Activated T-cell treated with anti-CD3 and anti-CD28 coated beads, Interleukin-2, amount 50 U/mL, for 72 hours (primary cell): ENCODE measurements around the gene CARD18. TPM values are rescaled to one million over a fixed set of nuclear protein-coding genes. Genes with fewer than 3 reads are reported as not detected.

Source experiments
- ATAC-seq, 2 donors: fragments of 150-1000 bp; cut with Tn5 transposase; replicated peaks in 1 of 2; 2 replicates each; pipeline ENCODE4 v1.10.0; 2021; ENCODE audit warnings: moderate library complexity in 2 of 2, mild to moderate bottlenecking in 1 of 2
- DNase-seq, 2 donors: peaks; one replicate each; pipeline ENCODE4 v3.0.0; 2021 to 2022; ENCODE audit warnings: mixed read lengths in 1 of 2
- H3K27ac Mint-ChIP-seq: one replicate; pipeline ENCODE4 v1.8.0; 2022; ENCODE audit warnings: mild to moderate bottlenecking, moderate library complexity, mixed read lengths
- H3K27me3 Mint-ChIP-seq: one replicate; pipeline ENCODE4 v1.8.0; 2022; ENCODE audit warnings: low read depth, mixed read lengths
- H3K36me3 Mint-ChIP-seq, 2 donors: one replicate each; pipeline ENCODE4 v1.8.0; 2022; ENCODE audit warnings: mixed read lengths in 2 of 2, mild to moderate bottlenecking in 1 of 2; ENCODE audit not compliant: insufficient read depth in 2 of 2
- H3K4me1 Mint-ChIP-seq: one replicate; pipeline ENCODE4 v1.8.0; 2022; ENCODE audit warnings: low read depth, mixed read lengths
- H3K4me3 Mint-ChIP-seq, 2 donors: one replicate each; pipeline ENCODE4 v1.8.0; 2022; ENCODE audit warnings: mild to moderate bottlenecking in 2 of 2, mixed read lengths in 2 of 2, moderate library complexity in 2 of 2
- H3K9me3 Mint-ChIP-seq, 2 donors: one replicate each; pipeline ENCODE4 v1.8.0; 2022; ENCODE audit warnings: mixed read lengths in 2 of 2
- total RNA-seq, 2 donors: library from RNA; stranded (reverse); gene quantifications; one replicate each; pipeline ENCODE4 v1.2.3, GENCODE V29; 2022

Gene CARD18
- not detected for total RNA-seq

- no peaks in the 10 kb centered on the region for H3K27me3 Mint-ChIP-seq
- peaks cover 2 to 5% of the 10 kb centered on the region in 2 donors for H3K9me3 Mint-ChIP-seq
- no peaks in the 10 kb centered on the region for H3K4me1 Mint-ChIP-seq
- H3K36me3 Mint-ChIP-seq: peaks cover 1 to 2% of the 10 kb centered on the region in 2 donors
- no peak within 1 kb of the TSS for H3K4me3 Mint-ChIP-seq
- ATAC-seq (no peak), DNase-seq (no peak)
- no peak within 1 kb of the TSS for H3K27ac Mint-ChIP-seq
These were observed at the start of gene CARD18 for GRCh38 chr11:105139669-105140068. Gene CARD18 (minus strand): TSS chr11:105139769. CDS start chr11:105139726, 43 bp downstream.

GRCh38 chr11:105183987-105184386 lies 44.4 kb upstream of the CARD18 start:
- no peak for DNase-seq
- Mint-ChIP-seq H3K4me1 (no peaks in the 10 kb centered on the region), H3K9me3 (no peaks in the 10 kb centered on the region), H3K27me3 (peaks cover 13% of the 10 kb centered on the region), H3K4me3 (no peak overlapping the region), H3K27ac (no peak overlapping the region), H3K36me3 (no peaks in the 10 kb centered on the region)
- ATAC-seq: no peak

- no peaks in the 10 kb centered on the region for H3K4me1 Mint-ChIP-seq
- DNase-seq (no peak), ATAC-seq (no peak)
- no peak overlapping the region for H3K27ac Mint-ChIP-seq
- H3K27me3 Mint-ChIP-seq: peaks cover 13% of the 10 kb centered on the region
- H3K4me3 Mint-ChIP-seq: no peak overlapping the region
- H3K36me3 Mint-ChIP-seq: no peaks in the 10 kb centered on the region
- no peaks in the 10 kb centered on the region for H3K9me3 Mint-ChIP-seq
These were observed 43.9 kb upstream of the CARD18 start for GRCh38 chr11:105183426-105183825.

GRCh38 chr11:105181521-105181920 lies 42.0 kb upstream of the CARD18 start:
- no peaks in the 10 kb centered on the region for H3K4me1 Mint-ChIP-seq
- ATAC-seq (no peak), DNase-seq (no peak)
- no peaks in the 10 kb centered on the region for H3K36me3 Mint-ChIP-seq
- no peak overlapping the region for H3K4me3 Mint-ChIP-seq
- H3K27ac Mint-ChIP-seq: no peak overlapping the region
- H3K9me3 Mint-ChIP-seq: no peaks in the 10 kb centered on the region
- peaks cover 7% of the 10 kb centered on the region for H3K27me3 Mint-ChIP-seq

GRCh38 chr11:105181100-105181499 lies 41.5 kb upstream of the CARD18 start:
- Mint-ChIP-seq H3K36me3 (no peaks in the 10 kb centered on the region), H3K4me1 (no peaks in the 10 kb centered on the region), H3K9me3 (no peaks in the 10 kb centered on the region), H3K27ac (no peak overlapping the region), H3K4me3 (no peak overlapping the region), H3K27me3 (peaks cover 7% of the 10 kb centered on the region)
- ATAC-seq: no peak
- DNase-seq: no peak

- H3K4me3 Mint-ChIP-seq: no peak overlapping the region
- H3K9me3 Mint-ChIP-seq: no peaks in the 10 kb centered on the region
- no peaks in the 10 kb centered on the region for H3K36me3 Mint-ChIP-seq
- ATAC-seq (no peak), DNase-seq (no peak)
- H3K27ac Mint-ChIP-seq: no peak overlapping the region
- H3K4me1 Mint-ChIP-seq: no peaks in the 10 kb centered on the region
- peaks cover 7% of the 10 kb centered on the region for H3K27me3 Mint-ChIP-seq
These were observed 40.1 kb upstream of the CARD18 start for GRCh38 chr11:105179542-105180278.

GRCh38 chr11:105177658-105178057 lies 38.1 kb upstream of the CARD18 start:
- Mint-ChIP-seq H3K36me3 (peaks cover 0 to 2% of the 10 kb centered on the region in 2 donors), H3K9me3 (no peaks in the 10 kb centered on the region), H3K27me3 (peaks cover 7% of the 10 kb centered on the region), H3K4me1 (no peaks in the 10 kb centered on the region), H3K4me3 (no peak overlapping the region), H3K27ac (no peak overlapping the region)
- DNase-seq (no peak), ATAC-seq (no peak)

GRCh38 chr11:105168457-105168856 lies 28.9 kb upstream of the CARD18 start:
- DNase-seq (no peak), ATAC-seq (no peak)
- no peaks in the 10 kb centered on the region for H3K4me1 Mint-ChIP-seq
- H3K4me3 Mint-ChIP-seq: no peak overlapping the region
- no peaks in the 10 kb centered on the region for H3K27me3 Mint-ChIP-seq
- H3K36me3 Mint-ChIP-seq: peaks cover 2 to 7% of the 10 kb centered on the region in 2 donors
- H3K9me3 Mint-ChIP-seq: peaks cover 4 to 5% of the 10 kb centered on the region in 2 donors
- no peak overlapping the region for H3K27ac Mint-ChIP-seq

- Mint-ChIP-seq H3K36me3 (peaks cover 2 to 5% of the 10 kb centered on the region in 2 donors), H3K4me3 (no peak overlapping the region), H3K27me3 (no peaks in the 10 kb centered on the region), H3K9me3 (peaks cover 4 to 5% of the 10 kb centered on the region in 2 donors), H3K4me1 (no peaks in the 10 kb centered on the region), H3K27ac (no peak overlapping the region)
- DNase-seq (no peak), ATAC-seq (no peak)
These were observed 27.7 kb upstream of the CARD18 start for GRCh38 chr11:105167244-105167643.

GRCh38 chr11:105164208-105164607 lies 24.6 kb upstream of the CARD18 start:
- no peaks in the 10 kb centered on the region for H3K4me1 Mint-ChIP-seq
- no peaks in the 10 kb centered on the region for H3K27me3 Mint-ChIP-seq
- DNase-seq (no peak), ATAC-seq (peak in 1 of 2 donors; percentile 30)
- no peaks in the 10 kb centered on the region for H3K9me3 Mint-ChIP-seq
- no peak overlapping the region for H3K4me3 Mint-ChIP-seq
- H3K27ac Mint-ChIP-seq: no peak overlapping the region
- H3K36me3 Mint-ChIP-seq: no peaks in the 10 kb centered on the region

GRCh38 chr11:105162506-105162905 lies 22.9 kb upstream of the CARD18 start:
- DNase-seq (no peak), ATAC-seq (no peak)
- H3K4me1 Mint-ChIP-seq: no peaks in the 10 kb centered on the region
- H3K36me3 Mint-ChIP-seq: no peaks in the 10 kb centered on the region
- H3K9me3 Mint-ChIP-seq: no peaks in the 10 kb centered on the region
- H3K4me3 Mint-ChIP-seq: no peak overlapping the region
- no peak overlapping the region for H3K27ac Mint-ChIP-seq
- no peaks in the 10 kb centered on the region for H3K27me3 Mint-ChIP-seq

- ATAC-seq (no peak), DNase-seq (no peak)
- no peak overlapping the region for H3K27ac Mint-ChIP-seq
- no peaks in the 10 kb centered on the region for H3K36me3 Mint-ChIP-seq
- no peaks in the 10 kb centered on the region for H3K27me3 Mint-ChIP-seq
- no peak overlapping the region for H3K4me3 Mint-ChIP-seq
- no peaks in the 10 kb centered on the region for H3K4me1 Mint-ChIP-seq
- H3K9me3 Mint-ChIP-seq: no peaks in the 10 kb centered on the region
These were observed 18.9 kb upstream of the CARD18 start for GRCh38 chr11:105158436-105158835.

GRCh38 chr11:105156720-105157119 lies 17.2 kb upstream of the CARD18 start:
- Mint-ChIP-seq H3K4me3 (no peak overlapping the region), H3K9me3 (no peaks in the 10 kb centered on the region), H3K27me3 (no peaks in the 10 kb centered on the region), H3K36me3 (no peaks in the 10 kb centered on the region), H3K27ac (no peak overlapping the region), H3K4me1 (no peaks in the 10 kb centered on the region)
- DNase-seq: no peak
- ATAC-seq: no peak

- H3K9me3 Mint-ChIP-seq: no peaks in the 10 kb centered on the region
- no peak for ATAC-seq
- no peaks in the 10 kb centered on the region for H3K4me1 Mint-ChIP-seq
- DNase-seq: no peak
- H3K4me3 Mint-ChIP-seq: no peak overlapping the region
- no peaks in the 10 kb centered on the region for H3K36me3 Mint-ChIP-seq
- H3K27ac Mint-ChIP-seq: no peak overlapping the region
- H3K27me3 Mint-ChIP-seq: no peaks in the 10 kb centered on the region
These were observed 16.7 kb upstream of the CARD18 start for GRCh38 chr11:105156231-105156630.
